Muscle layer of colon (tissue), 2 donors: ENCODE data around the gene BNIP5.

Experiments
- H3K27ac ChIP-seq: one replicate; pipeline ENCODE4 v1.7.0; 2013; ENCODE audit warnings: low read depth, mild to moderate bottlenecking, low read length, moderate library complexity
- H3K27me3 ChIP-seq, 2 donors: one replicate each; pipeline ENCODE4 v1.7.0; 2013; ENCODE audit warnings: low read length in 2 of 2, mild to moderate bottlenecking in 2 of 2; ENCODE audit not compliant: insufficient read depth in 2 of 2, control insufficient read depth in 1 of 2
- H3K36me3 ChIP-seq: one replicate; pipeline ENCODE4 v1.7.0; 2013; ENCODE audit warnings: mild to moderate bottlenecking, low read length; ENCODE audit not compliant: insufficient read depth
- H3K4me1 ChIP-seq: one replicate; pipeline ENCODE4 v1.7.0; 2013; ENCODE audit warnings: mild to moderate bottlenecking, low read length; ENCODE audit not compliant: insufficient read depth
- H3K4me3 ChIP-seq, 2 donors: one replicate each; pipeline ENCODE4 v1.7.0; 2013; ENCODE audit warnings: low read length in 2 of 2, low read depth in 1 of 2, mild to moderate bottlenecking in 1 of 2, moderate library complexity in 1 of 2
- H3K9ac ChIP-seq: one replicate; pipeline ENCODE4 v1.7.0; 2013; ENCODE audit warnings: low read length
- H3K9me3 ChIP-seq: one replicate; pipeline ENCODE4 v1.7.0; 2013; ENCODE audit warnings: mild to moderate bottlenecking, low read length
- donor health status: abdominal sarcoma.
- donor health status: Adenocarcinoma of cecum.

The BNIP5 gene

GRCh38 chr6:36350681-36351571 is 14.2 kb upstream of the BNIP5 start:
- H3K4me1 ChIP-seq = no peaks in the 10 kb centered on the region
- no peaks in the 10 kb centered on the region for H3K27me3 ChIP-seq
- H3K4me3 ChIP-seq = no peak overlapping the region
- no peaks in the 10 kb centered on the region for H3K36me3 ChIP-seq
- no peak overlapping the region for H3K27ac ChIP-seq
- H3K9me3 ChIP-seq = peaks cover 4% of the 10 kb centered on the region
- H3K9ac ChIP-seq = no peak overlapping the region

DNA sequence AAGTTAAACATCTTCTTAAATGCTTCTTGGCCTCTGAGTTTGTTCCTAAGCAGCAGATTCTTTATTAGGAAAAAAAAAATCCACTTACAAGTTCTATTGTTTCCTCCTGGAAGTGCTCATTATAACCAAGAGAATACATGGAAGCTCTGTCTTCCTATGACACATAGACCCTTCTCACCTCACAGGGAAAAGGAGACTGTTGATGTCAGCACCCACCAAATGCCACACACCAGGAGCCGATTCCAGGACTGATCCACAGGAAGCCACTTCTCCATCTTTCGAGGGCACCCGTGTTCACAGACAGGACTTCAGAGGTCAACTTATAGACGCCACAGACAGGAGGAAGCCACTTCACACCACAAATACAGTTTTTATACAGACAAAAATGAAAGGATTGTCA is 13.4 kb upstream of the BNIP5 start:
- no peak overlapping the region for H3K9ac ChIP-seq
- H3K36me3 ChIP-seq = no peaks in the 10 kb centered on the region
- H3K9me3 ChIP-seq = peaks cover 4% of the 10 kb centered on the region
- H3K4me1 ChIP-seq = no peaks in the 10 kb centered on the region
- H3K27ac ChIP-seq = no peak overlapping the region
- no peaks in the 10 kb centered on the region for H3K27me3 ChIP-seq
- no peak overlapping the region for H3K4me3 ChIP-seq

DNA sequence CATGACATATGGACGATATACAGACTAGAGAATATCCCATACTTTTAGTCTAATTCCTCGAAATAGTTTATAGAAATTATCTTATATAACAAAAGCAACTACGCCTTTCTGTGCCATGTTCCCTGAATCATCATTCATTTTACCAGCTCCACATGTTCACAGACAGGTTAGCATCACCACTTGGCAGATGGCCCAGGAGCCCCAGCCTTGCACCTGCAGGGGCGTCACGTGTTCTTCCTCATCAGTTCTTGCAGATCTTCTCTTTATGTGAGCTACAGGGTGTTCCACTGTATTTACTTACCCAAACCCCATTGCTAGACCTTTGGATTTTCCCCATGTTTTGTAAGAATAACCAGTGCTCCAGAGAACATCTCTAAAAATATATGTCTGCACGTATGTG is 12.6 kb upstream of the BNIP5 start:
- no peaks in the 10 kb centered on the region for H3K27me3 ChIP-seq
- H3K27ac ChIP-seq = no peak overlapping the region
- peaks cover 4% of the 10 kb centered on the region for H3K9me3 ChIP-seq
- no peaks in the 10 kb centered on the region for H3K4me1 ChIP-seq
- H3K4me3 ChIP-seq = no peak overlapping the region
- H3K9ac ChIP-seq = no peak overlapping the region
- H3K36me3 ChIP-seq = no peaks in the 10 kb centered on the region

GRCh38 chr6:36347621-36348020 is 10.9 kb upstream of the BNIP5 start:
- no peak overlapping the region for H3K9ac ChIP-seq
- no peak overlapping the region for H3K27ac ChIP-seq
- no peak overlapping the region for H3K4me3 ChIP-seq
- no peaks in the 10 kb centered on the region for H3K27me3 ChIP-seq
- H3K4me1 ChIP-seq = no peaks in the 10 kb centered on the region
- no peaks in the 10 kb centered on the region for H3K36me3 ChIP-seq
- H3K9me3 ChIP-seq = peaks cover 3% of the 10 kb centered on the region

DNA sequence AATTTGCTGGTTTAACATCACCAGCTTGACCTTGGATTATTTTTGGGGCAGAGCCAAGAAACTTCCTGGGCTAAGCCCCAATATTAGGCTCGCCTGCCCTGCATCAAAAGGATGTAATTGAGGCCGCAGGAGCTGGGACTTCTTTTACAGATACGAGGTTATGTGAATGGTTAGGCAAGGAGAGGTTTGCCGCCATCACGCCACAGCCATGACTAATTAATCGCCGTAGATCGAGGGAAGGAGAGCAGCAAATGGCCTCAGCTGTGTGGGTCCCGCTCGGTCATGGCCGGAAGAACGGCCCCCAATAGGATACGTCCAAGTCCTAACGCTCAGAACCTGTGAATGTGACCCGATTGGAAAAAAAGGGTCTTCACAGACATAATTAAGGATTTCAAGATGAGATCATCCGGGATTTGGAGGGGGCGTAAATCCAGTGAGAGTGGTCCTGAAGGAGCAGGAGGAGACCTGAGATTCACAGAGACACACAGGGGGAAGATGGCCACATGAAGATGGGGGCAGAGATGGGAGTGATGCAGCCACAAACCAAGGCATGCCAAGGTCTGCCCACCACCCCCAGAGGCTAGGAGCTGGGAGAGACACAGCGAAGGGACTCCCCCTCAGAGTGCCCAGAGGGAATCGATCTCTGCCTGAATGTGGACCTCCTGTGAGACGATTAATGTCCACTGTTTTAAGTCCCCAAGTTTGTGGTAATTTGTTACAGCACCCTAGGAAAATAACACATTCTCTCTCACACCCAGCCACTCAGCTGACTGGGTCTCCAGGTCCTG is 10.0 kb upstream of the BNIP5 start:
- Histone ChIP-seq H3K27ac (no peak overlapping the region), H3K27me3 (no peaks in the 10 kb centered on the region), H3K9me3 (no peaks in the 10 kb centered on the region), H3K36me3 (no peaks in the 10 kb centered on the region), H3K4me1 (no peaks in the 10 kb centered on the region), H3K4me3 (no peak overlapping the region), H3K9ac (no peak overlapping the region)

GRCh38 chr6:36345681-36346466 is 9.2 kb upstream of the BNIP5 start:
- Histone ChIP-seq H3K9ac (no peak overlapping the region), H3K4me3 (no peak overlapping the region), H3K9me3 (no peaks in the 10 kb centered on the region), H3K27ac (no peak overlapping the region), H3K4me1 (peaks cover 1% of the 10 kb centered on the region), H3K27me3 (no peaks in the 10 kb centered on the region), H3K36me3 (no peaks in the 10 kb centered on the region)

DNA sequence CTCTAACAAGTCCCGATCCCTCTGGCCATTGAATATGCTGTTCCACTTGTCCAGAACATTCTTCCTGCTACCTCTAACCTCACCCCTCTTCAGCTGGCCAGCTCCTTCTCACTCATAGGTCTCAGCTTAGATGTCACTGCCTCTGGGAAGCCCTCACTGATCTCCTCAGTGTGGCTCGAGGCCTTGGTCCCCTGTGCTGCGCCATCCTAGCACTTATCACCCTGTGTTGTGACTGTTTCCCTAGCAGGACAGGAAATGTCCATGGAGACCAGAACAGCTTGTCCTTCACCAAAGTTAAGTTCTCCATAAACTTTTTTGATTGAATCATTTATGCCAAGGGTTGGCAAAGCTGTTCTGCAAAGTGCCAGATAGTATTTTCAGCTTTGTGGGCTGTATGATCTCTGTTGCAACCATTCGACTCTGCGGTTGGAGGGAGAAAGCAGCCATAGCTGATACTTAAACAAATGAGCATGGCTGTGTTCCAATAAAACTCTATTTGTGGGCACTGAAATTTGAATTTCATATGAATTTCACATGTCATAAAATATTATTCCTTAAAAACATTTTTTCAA is 6.5 kb upstream of the BNIP5 start:
- H3K9me3 ChIP-seq = no peaks in the 10 kb centered on the region
- no peak overlapping the region for H3K9ac ChIP-seq
- H3K4me3 ChIP-seq = no peak overlapping the region
- H3K36me3 ChIP-seq = no peaks in the 10 kb centered on the region
- H3K4me1 ChIP-seq = peaks cover 7% of the 10 kb centered on the region
- no peak overlapping the region for H3K27ac ChIP-seq
- no peaks in the 10 kb centered on the region for H3K27me3 ChIP-seq

GRCh38 chr6:36340618-36341454 is 4.1 kb upstream of the BNIP5 start:
- Histone ChIP-seq H3K27ac (no peak overlapping the region), H3K4me3 (peak overlapping the region in 1 of 2 donors; percentile 37), H3K9ac (peak overlapping the region; percentile 20), H3K36me3 (no peaks in the 10 kb centered on the region), H3K9me3 (no peaks in the 10 kb centered on the region), H3K27me3 (no peaks in the 10 kb centered on the region), H3K4me1 (peaks cover 7% of the 10 kb centered on the region)

- Histone ChIP-seq H3K27me3 (no peaks in the 10 kb centered on the region), H3K4me3 (peak overlapping the region in 1 of 2 donors; percentile 37), H3K27ac (no peak overlapping the region), H3K9me3 (no peaks in the 10 kb centered on the region), H3K9ac (no peak overlapping the region), H3K4me1 (peaks cover 7% of the 10 kb centered on the region), H3K36me3 (no peaks in the 10 kb centered on the region)
Observed at GRCh38 chr6:36340306-36340617, 3.6 kb upstream of the BNIP5 start.

DNA sequence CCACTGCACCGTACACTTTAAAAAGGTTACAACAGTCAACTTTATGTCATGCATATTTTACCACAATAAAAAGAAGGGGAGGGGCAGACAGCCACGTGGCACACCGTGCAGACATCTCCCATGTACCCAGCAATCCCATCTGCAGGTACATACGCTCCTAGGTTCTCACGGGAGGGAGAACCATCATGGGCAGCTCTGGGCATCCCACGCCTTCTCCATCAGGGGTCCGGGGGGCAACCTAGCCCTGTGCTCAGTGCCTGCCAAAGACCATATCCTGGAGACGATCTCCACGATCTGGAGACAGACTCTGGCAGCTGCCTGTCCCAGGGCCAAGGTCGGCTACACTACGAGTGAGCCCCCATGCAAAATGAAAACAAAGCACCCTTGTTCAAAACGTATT is 2.5 kb upstream of the BNIP5 start:
- Histone ChIP-seq H3K36me3 (no peaks in the 10 kb centered on the region), H3K9ac (no peak overlapping the region), H3K4me1 (peaks cover 7% of the 10 kb centered on the region), H3K9me3 (no peaks in the 10 kb centered on the region), H3K4me3 (no peak overlapping the region), H3K27me3 (no peaks in the 10 kb centered on the region), H3K27ac (no peak overlapping the region)
